Neuronal stem cell (in vitro differentiated cells): ENCODE measurements around the gene VAMP7.
"Not testable (repeated sequence)": the region's sequence is repeated elsewhere in the genome, so short reads cannot be mapped to it uniquely, and the experiment has no call there.

ENCODE experiments used
- DNase-seq: peaks from one replicate; pipeline ENCODE4 v3.0.0-alpha.2; 2013; ENCODE audit warnings: low spot score
- H2AFZ ChIP-seq: one replicate; pipeline ENCODE4 v1.6.1; 2013; ENCODE audit warnings: mild to moderate bottlenecking, low read length, inconsistent platforms
- H2AK5ac ChIP-seq: 2 replicates; pipeline ENCODE4 v1.6.1; 2013; ENCODE audit warnings: low read depth, mild to moderate bottlenecking, inconsistent platforms, low read length, moderate library complexity, mixed read lengths
- H2BK120ac ChIP-seq: 2 replicates; pipeline ENCODE4 v1.6.1; 2013; ENCODE audit warnings: low read depth, mild to moderate bottlenecking, inconsistent platforms, low read length, moderate library complexity, mixed read lengths
- H2BK12ac ChIP-seq: one replicate; pipeline ENCODE4 v1.6.1; 2013; ENCODE audit warnings: low read length, inconsistent platforms
- H2BK15ac ChIP-seq: 2 replicates; pipeline ENCODE4 v1.6.1; 2013; ENCODE audit warnings: mild to moderate bottlenecking, low read length, inconsistent platforms, mixed read lengths
- H2BK5ac ChIP-seq: one replicate; pipeline ENCODE4 v1.6.1; 2013; ENCODE audit warnings: inconsistent platforms, mild to moderate bottlenecking, low read length, moderate library complexity
- H3K14ac ChIP-seq: one replicate; pipeline ENCODE4 v1.6.1; 2013; ENCODE audit warnings: low read length, inconsistent platforms
- H3K18ac ChIP-seq: 2 replicates; pipeline ENCODE4 v1.6.1; 2013; ENCODE audit warnings: low read length, inconsistent platforms
- H3K23ac ChIP-seq: 2 replicates; pipeline ENCODE4 v1.6.1; 2013; ENCODE audit warnings: low read depth, mild to moderate bottlenecking, mixed read lengths, low read length, inconsistent platforms; ENCODE audit not compliant: poor library complexity
- H3K27ac ChIP-seq: replicated peaks from 3 replicates; pipeline ENCODE4 v1.5.1; 2013; ENCODE audit warnings: low read length, inconsistent platforms
- H3K27me3 ChIP-seq, 3 experiments: 2 replicates each; pipeline ENCODE4 v1.6.1; 2013; ENCODE audit warnings: low read length in 3 of 3, mild to moderate bottlenecking in 2 of 3, inconsistent platforms in 1 of 3, low read depth in 1 of 3, mixed read lengths in 1 of 3, moderate library complexity in 1 of 3; ENCODE audit not compliant: control insufficient read depth in 3 of 3, insufficient read depth in 3 of 3
- H3K36me3 ChIP-seq, 2 donors: replicated peaks in 1 of 2; 2 replicates each; pipeline ENCODE4 v1.6.1; 2013; ENCODE audit warnings: low read length in 2 of 2; ENCODE audit not compliant: control insufficient read depth in 2 of 2, insufficient read depth in 2 of 2
- H3K4ac ChIP-seq: 2 replicates; pipeline ENCODE4 v1.6.1; 2013; ENCODE audit warnings: inconsistent platforms, mild to moderate bottlenecking, low read length, moderate library complexity
- H3K4me1 ChIP-seq, 2 donors: 1 replicate in 1 of 2; 2 replicates in 1 of 2; pipeline ENCODE4 v1.6.1; 2013; ENCODE audit warnings: low read length in 2 of 2, low read depth in 1 of 2; ENCODE audit not compliant: control insufficient read depth in 2 of 2, insufficient read depth in 1 of 2
- H3K4me2 ChIP-seq: one replicate; pipeline ENCODE4 v1.6.1; 2013; ENCODE audit warnings: mild to moderate bottlenecking, low read length, inconsistent platforms; ENCODE audit not compliant: insufficient read depth, poor library complexity, severe bottlenecking
- H3K4me3 ChIP-seq, 2 donors: 2 replicates each; pipeline ENCODE4 v1.5.1; 2013; ENCODE audit warnings: low read length in 2 of 2, mild to moderate bottlenecking in 2 of 2, inconsistent platforms in 1 of 2, moderate library complexity in 1 of 2
- H3K79me1 ChIP-seq: one replicate; pipeline ENCODE4 v1.6.1; 2013; ENCODE audit warnings: low read depth, mild to moderate bottlenecking, inconsistent platforms, low read length, moderate library complexity
- H3K9ac ChIP-seq: one replicate; pipeline ENCODE4 v1.6.1; 2013; ENCODE audit warnings: mild to moderate bottlenecking, low read depth, low read length, inconsistent platforms; ENCODE audit not compliant: poor library complexity
- H3K9me3 ChIP-seq, 2 donors: replicated peaks in 1 of 2; 2 replicates each; pipeline versions ENCODE3 to v1.6.1; 2013; ENCODE audit warnings: low read length in 2 of 2, mild to moderate bottlenecking in 2 of 2, inconsistent platforms in 1 of 2, low read depth in 1 of 2, mixed read lengths in 1 of 2, moderate library complexity in 1 of 2; ENCODE audit not compliant: control insufficient read depth in 2 of 2, insufficient read depth in 1 of 2
- H4K8ac ChIP-seq: one replicate; pipeline ENCODE4 v1.6.1; 2013; ENCODE audit warnings: low read depth, mild to moderate bottlenecking, inconsistent platforms, low read length, moderate library complexity
- H4K91ac ChIP-seq: one replicate; pipeline ENCODE4 v1.6.1; 2013; ENCODE audit warnings: low read length, low read depth, mild to moderate bottlenecking, inconsistent platforms; ENCODE audit not compliant: poor library complexity
- WGBS, 2 donors: extraction: QIAGEN DNeasy Blood & Tissue Kit; methylation state at CpG; one replicate each; pipeline ENCODE4 v1.1.7; 2013; ENCODE audit warnings: missing lambda C conversion rate in 2 of 2, mixed read lengths in 1 of 2; ENCODE audit not compliant: insufficient read length in 2 of 2, insufficient replicate concordance in 1 of 2; ENCODE audit errors: extremely low coverage in 2 of 2; 5-methylcytosine and 5-hydroxymethylcytosine counted together

VAMP7 gene

GRCh38 chrX:155930852-155931618, 49.9 kb downstream of the VAMP7 start:
- not testable (repeated sequence) for H2BK15ac ChIP-seq, H2BK12ac ChIP-seq, H3K4me3 ChIP-seq, H3K36me3 ChIP-seq, H3K23ac ChIP-seq, H3K14ac ChIP-seq, H3K9ac ChIP-seq, H3K27me3 ChIP-seq, H3K4me2 ChIP-seq, H3K27ac ChIP-seq, H3K4ac ChIP-seq, H2BK120ac ChIP-seq, H4K8ac ChIP-seq, H4K91ac ChIP-seq, DNase-seq, H2BK5ac ChIP-seq, H2AK5ac ChIP-seq, H3K4me1 ChIP-seq, H2AFZ ChIP-seq, H3K18ac ChIP-seq, H3K79me1 ChIP-seq
- peaks cover 8 to 15% of the 10 kb centered on the region in 2 donors for H3K9me3 ChIP-seq
- no CpG with 5 or more reads among the region's 8 CpGs for WGBS, 2 donors

- peaks cover 0 to 5% of the 10 kb centered on the region in 2 donors for H3K9me3 ChIP-seq
- H2BK12ac ChIP-seq = no peak overlapping the region
- H3K79me1 ChIP-seq = no peaks in the 10 kb centered on the region
- H2AK5ac ChIP-seq = no peak overlapping the region
- no peak overlapping the region for H2BK15ac ChIP-seq
- no peak overlapping the region for H2BK120ac ChIP-seq
- H3K18ac ChIP-seq = no peak overlapping the region
- no peak overlapping the region for H2BK5ac ChIP-seq
- DNase-seq = no peak
- H3K9ac ChIP-seq = no peak overlapping the region
- H4K8ac ChIP-seq = no peak overlapping the region
- no peak overlapping the region for H3K4me3 ChIP-seq
- H3K14ac ChIP-seq = no peak overlapping the region
- no peak overlapping the region for H3K4me2 ChIP-seq
- no peak overlapping the region for H3K4ac ChIP-seq
- H3K27ac ChIP-seq = no peak overlapping the region
- H3K27me3 ChIP-seq = no peaks in the 10 kb centered on the region
- peaks cover 0 to 2% of the 10 kb centered on the region in 2 donors for H3K36me3 ChIP-seq
- H3K4me1 ChIP-seq = no peaks in the 10 kb centered on the region
- no peak overlapping the region for H3K23ac ChIP-seq
- no peak overlapping the region for H4K91ac ChIP-seq
- H2AFZ ChIP-seq = no peak overlapping the region
Observed at GRCh38 chrX:155938132-155938531, 57.0 kb downstream of the VAMP7 start.

- no peak overlapping the region for H3K14ac ChIP-seq
- no peak overlapping the region for H2AK5ac ChIP-seq
- no peak overlapping the region for H3K23ac ChIP-seq
- H3K9ac ChIP-seq = no peak overlapping the region
- no peak overlapping the region for H3K4me3 ChIP-seq
- no peaks in the 10 kb centered on the region for H3K79me1 ChIP-seq
- WGBS, 2 donors = no CpG with 5 or more reads among the region's 2 CpGs
- H2AFZ ChIP-seq = no peak overlapping the region
- no peak overlapping the region for H2BK5ac ChIP-seq
- no peak overlapping the region for H2BK120ac ChIP-seq
- H3K9me3 ChIP-seq = peaks cover 0 to 17% of the 10 kb centered on the region in 2 donors
- H2BK15ac ChIP-seq = no peak overlapping the region
- H3K4me2 ChIP-seq = no peak overlapping the region
- H3K18ac ChIP-seq = no peak overlapping the region
- no peaks in the 10 kb centered on the region for H3K27me3 ChIP-seq
- H3K27ac ChIP-seq = no peak overlapping the region
- no peak overlapping the region for H4K8ac ChIP-seq
- no peak overlapping the region for H2BK12ac ChIP-seq
- H3K36me3 ChIP-seq = no peaks in the 10 kb centered on the region
- no peak overlapping the region for H4K91ac ChIP-seq
- no peaks in the 10 kb centered on the region for H3K4me1 ChIP-seq
- DNase-seq = no peak
- no peak overlapping the region for H3K4ac ChIP-seq
Observed at GRCh38 chrX:155949098-155949497, 68.0 kb downstream of the VAMP7 start.

GRCh38 chrX:155951237-155951789, 70.2 kb downstream of the VAMP7 start:
- H4K91ac ChIP-seq = no peak overlapping the region
- no peak overlapping the region for H2BK5ac ChIP-seq
- H3K23ac ChIP-seq = no peak overlapping the region
- peaks cover 0 to 18% of the 10 kb centered on the region in 2 donors for H3K9me3 ChIP-seq
- H2BK12ac ChIP-seq = no peak overlapping the region
- no peak overlapping the region for H3K27ac ChIP-seq
- 100% methylated on average over 2 of the region's 3 CpGs; no CpG with 5 or more reads in 1 of the 2 donors for WGBS, 2 donors
- H3K9ac ChIP-seq = no peak overlapping the region
- no peak overlapping the region for H2AFZ ChIP-seq
- H3K36me3 ChIP-seq = no peaks in the 10 kb centered on the region
- H3K18ac ChIP-seq = no peak overlapping the region
- no peak for DNase-seq
- H2AK5ac ChIP-seq = no peak overlapping the region
- no peak overlapping the region for H2BK15ac ChIP-seq
- H2BK120ac ChIP-seq = no peak overlapping the region
- no peaks in the 10 kb centered on the region for H3K27me3 ChIP-seq
- no peak overlapping the region for H3K14ac ChIP-seq
- H3K4me3 ChIP-seq = no peak overlapping the region
- H3K4me1 ChIP-seq = no peaks in the 10 kb centered on the region
- H3K79me1 ChIP-seq = no peaks in the 10 kb centered on the region
- H4K8ac ChIP-seq = no peak overlapping the region
- H3K4ac ChIP-seq = no peak overlapping the region
- H3K4me2 ChIP-seq = no peak overlapping the region
